C4-2B (cell line): ENCODE results near the gene MYF6.

Source experiments
- CTCF ChIP-seq: fragments of 450-650 bp; conservative IDR thresholded peaks from 2 replicates; pipeline ENCODE4 v1.5.1; 2017; ENCODE audit warnings: mild to moderate bottlenecking
- ZFX ChIP-seq: fragments of 450-650 bp; IDR thresholded peaks from 2 replicates; pipeline ENCODE4 v1.6.1; 2017

- TF ChIP-seq CTCF (no peak), ZFX (no peak)
These were observed 17.3 kb upstream of the MYF6 start for GRCh38 chr12:80690090-80690489.
